HG02763 (cell line): ENCODE data around the gene CCDC154.

Source experiments
- ATAC-seq: cut with Tn5 transposase; IDR thresholded peaks from one replicate; pipeline ENCODE4 v1.9.1; 2021; ENCODE audit warnings: mild to moderate bottlenecking, moderate library complexity; ENCODE audit not compliant: unreplicated experiment

The CCDC154 gene

GRCh38 chr16:1438229-1439057, 5.9 kb downstream of the CCDC154 start:
- no peak for ATAC-seq

- no peak for ATAC-seq
Observed at GRCh38 chr16:1437606-1438005, 6.8 kb downstream of the CCDC154 start.

- ATAC-seq: no peak
Observed at GRCh38 chr16:1436731-1437355, 7.5 kb downstream of the CCDC154 start.

GRCh38 chr16:1435921-1436697, 8.2 kb downstream of the CCDC154 start:
- no peak for ATAC-seq

GRCh38 chr16:1434644-1435592, 9.4 kb downstream of the CCDC154 start:
- ATAC-seq: no peak

GRCh38 chr16:1433756-1434155, 10.6 kb downstream of the CCDC154 start:
- ATAC-seq: no peak

- no peak for ATAC-seq
Observed at GRCh38 chr16:1433263-1433560, 11.1 kb downstream of the CCDC154 start.

GRCh38 chr16:1432388-1433262, 11.7 kb downstream of the CCDC154 start:
- no peak for ATAC-seq

GRCh38 chr16:1431497-1432270, 12.7 kb downstream of the CCDC154 start:
- no peak for ATAC-seq

GRCh38 chr16:1430759-1431496, 13.4 kb downstream of the CCDC154 start, which contains the start of gene PERCC1:
Gene PERCC1, plus strand, starts transcription at chr16:1431078. Its CDS starts 1,516 bp downstream, at chr16:1432594.
- no peak for ATAC-seq

GRCh38 chr16:1430214-1430758, 14.1 kb downstream of the CCDC154 start:
- ATAC-seq: no peak

- ATAC-seq: no peak
Observed at GRCh38 chr16:1429631-1430030, 14.7 kb downstream of the CCDC154 start.

GRCh38 chr16:1429012-1429411, 15.3 kb downstream of the CCDC154 start:
- ATAC-seq: no peak

GRCh38 chr16:1428511-1428910, 15.8 kb downstream of the CCDC154 start:
- ATAC-seq: no peak

GRCh38 chr16:1427473-1428461, 16.6 kb downstream of the CCDC154 start:
- no peak for ATAC-seq

- no peak for ATAC-seq
Observed at GRCh38 chr16:1426734-1427471, 17.5 kb downstream of the CCDC154 start.
